CD4-positive, alpha-beta T cell (primary cell): ENCODE results near the gene HADHB. TPM values are rescaled to one million over a fixed set of nuclear protein-coding genes. Genes with fewer than 3 reads are reported as not detected.
"Not testable (repeated sequence)": the region's sequence is repeated elsewhere in the genome, so short reads cannot be mapped to it uniquely, and the experiment has no call there.

Experiments
- ATAC-seq: fragments of 200-7000 bp; cut with Tn5 transposase; one replicate; pipeline ENCODE4 v1.10.0; 2022; ENCODE audit warnings: mild to moderate bottlenecking; ENCODE audit not compliant: poor library complexity
- CTCF ChIA-PET: fragments of 350-600 bp; sonication (Branson Sonifier 250); formaldehyde crosslinking; loops from one replicate; lab custom pipeline; 2021; ENCODE audit warnings: antibody characterized with exemption, inconsistent platforms; lab: Charles Lee
- POLR2A ChIA-PET: fragments of 350-600 bp; sonication (Branson Sonifier 250); formaldehyde crosslinking; loops from one replicate; lab custom pipeline; 2021; ENCODE audit warnings: antibody characterized with exemption, inconsistent platforms; lab: Charles Lee
- DNase-seq, 14 experiments: peaks; one replicate each; pipeline ENCODE4 v3.0.0-alpha.2; 2013 to 2020; ENCODE audit warnings: mixed read lengths in 2 of 14
- H3K27ac ChIP-seq, 2 donors: one replicate each; pipeline versions ENCODE4 v1.5.1 to v1.7.0; 2013; ENCODE audit warnings: low read length in 2 of 2, low read depth in 1 of 2, mild to moderate bottlenecking in 1 of 2
- H3K27me3 ChIP-seq, 2 experiments: 1 replicate in 1 of 2; 2 replicates in 1 of 2; pipeline versions ENCODE4 v1.6.1 to v1.7.0; 2013; ENCODE audit warnings: low read length in 2 of 2, control low read depth in 1 of 2, mild to moderate bottlenecking in 1 of 2, moderate library complexity in 1 of 2; ENCODE audit not compliant: insufficient read depth in 2 of 2, control insufficient read depth in 1 of 2
- H3K36me3 ChIP-seq: one replicate; pipeline ENCODE4 v1.6.1; 2013; ENCODE audit warnings: low read length, control low read depth; ENCODE audit not compliant: insufficient read depth
- H3K4me1 ChIP-seq: one replicate; pipeline ENCODE4 v1.6.1; 2013; ENCODE audit warnings: low read length, control low read depth; ENCODE audit not compliant: insufficient read depth
- H3K4me3 ChIP-seq: one replicate; pipeline ENCODE4 v1.5.1; 2013; ENCODE audit warnings: mild to moderate bottlenecking, low read length, moderate library complexity
- H3K9me3 ChIP-seq, 2 experiments: 1 replicate in 1 of 2; 2 replicates in 1 of 2; pipeline versions ENCODE4 v1.6.1 to v1.7.0; 2013; ENCODE audit warnings: low read length in 2 of 2, mild to moderate bottlenecking in 2 of 2, control low read depth in 1 of 2, moderate library complexity in 1 of 2; ENCODE audit not compliant: control insufficient read depth in 1 of 2, insufficient read depth in 1 of 2
- H3K27ac Mint-ChIP-seq: one replicate; pipeline ENCODE4 v1.8.0; 2020; ENCODE audit warnings: mixed read lengths
- H3K27me3 Mint-ChIP-seq: one replicate; pipeline ENCODE4 v1.8.0; 2021; ENCODE audit warnings: mixed read lengths
- H3K36me3 Mint-ChIP-seq: one replicate; pipeline ENCODE4 v1.8.0; 2021; ENCODE audit warnings: low read depth, mixed read lengths
- H3K4me1 Mint-ChIP-seq: one replicate; pipeline ENCODE4 v1.8.0; 2021; ENCODE audit warnings: low read depth, mixed read lengths
- H3K4me3 Mint-ChIP-seq: one replicate; pipeline ENCODE4 v1.8.0; 2020; ENCODE audit warnings: mild to moderate bottlenecking, mixed read lengths
- H3K9me3 Mint-ChIP-seq: one replicate; pipeline ENCODE4 v1.8.0; 2020; ENCODE audit warnings: mixed read lengths
- CTCF ChIP-seq: fragments of 200-600 bp; IDR thresholded peaks from one replicate; pipeline ENCODE4 v1.8.0; 2022; ENCODE audit warnings: antibody characterized with exemption, mild to moderate bottlenecking
- intact Hi-C, 2 experiments: fragments of 100-400 bp; cut with DNase I in 1 of 2; cut with micrococcal nuclease in 1 of 2; formaldehyde crosslinking; loops; one replicate each; pipeline versions ENCODE4 v1.15.1 to v1.9.0; 2023 to 2025; cut with DNase I, micrococcal nuclease
- total RNA-seq, 174 experiments: library from RNA in 2 of 174; stranded (reverse) in 2 of 174; gene quantifications; one replicate each; pipeline ENCODE4 v1.2.3 and lab custom pipeline; 2021 to 2026

Gene HADHB
- total RNA-seq, 2 experiments from 2014 or later = 25.2 to 30.3 TPM

GRCh38 chr2:26327291-26328272, 82.8 kb downstream of the HADHB start:
- Histone ChIP-seq H3K36me3 (no peaks in the 10 kb centered on the region), H3K27ac (no peak overlapping the region), H3K9me3 (no peaks in the 10 kb centered on the region), H3K4me3 (no peak overlapping the region), H3K4me1 (peaks cover 6% of the 10 kb centered on the region), H3K27me3 (no peaks in the 10 kb centered on the region)
- intact Hi-C loops = loop anchor here in 1 of 2 experiments (2.0 to 5.0 kb wide), 4 partner anchors 35 to 375 kb away; partner anchors contain the start of gene GAREM2
- no peak for ATAC-seq
- Mint-ChIP-seq H3K36me3 (no peaks in the 10 kb centered on the region), H3K27ac (no peak overlapping the region), H3K4me3 (no peak overlapping the region), H3K27me3 (no peaks in the 10 kb centered on the region), H3K4me1 (peaks cover 7% of the 10 kb centered on the region), H3K9me3 (no peaks in the 10 kb centered on the region)
- POLR2A ChIA-PET = no interaction called here
- TF ChIP-seq CTCF = no peak
- CTCF ChIA-PET = no interaction called here
- DNase-seq = no peak

GRCh38 chr2:26329083-26329482, 84.3 kb downstream of the HADHB start:
- H3K36me3 ChIP-seq, H3K9me3 Mint-ChIP-seq, H3K27ac ChIP-seq, H3K36me3 Mint-ChIP-seq, H3K4me1 ChIP-seq, H3K4me3 ChIP-seq, H3K27me3 ChIP-seq, POLR2A ChIA-PET, H3K9me3 ChIP-seq, ATAC-seq, H3K27ac Mint-ChIP-seq, H3K27me3 Mint-ChIP-seq, H3K4me3 Mint-ChIP-seq, DNase-seq, CTCF ChIA-PET: not testable (repeated sequence)
- H3K4me1 Mint-ChIP-seq = peaks cover 11% of the 10 kb centered on the region
- intact Hi-C loops = loop anchor here in 1 of 2 experiments (2.0 to 5.0 kb wide), 4 partner anchors 37 to 377 kb away; partner anchors contain the start of gene GAREM2

GRCh38 chr2:26330114-26330549, 85.4 kb downstream of the HADHB start:
- H3K4me1 ChIP-seq = peaks cover 6% of the 10 kb centered on the region
- H3K9me3 ChIP-seq = no peaks in the 10 kb centered on the region
- intact Hi-C loops = loop anchor here (1.0 to 5.0 kb wide), 7 partner anchors 31 to 379 kb away; partner anchors contain the start of genes HADHA (in 1 of the 2) and HADHB (in 1 of the 2)
- ATAC-seq (peak; percentile 99), DNase-seq (peak; percentile 70 to 86 (median 80))
- no peak overlapping the region for H3K27ac ChIP-seq
- no peaks in the 10 kb centered on the region for H3K9me3 Mint-ChIP-seq
- TF ChIP-seq CTCF = peak; percentile 95
- H3K4me3 ChIP-seq = no peak overlapping the region
- H3K27me3 Mint-ChIP-seq = no peaks in the 10 kb centered on the region
- H3K4me3 Mint-ChIP-seq = no peak overlapping the region
- no peaks in the 10 kb centered on the region for H3K36me3 ChIP-seq
- ChIA-PET CTCF (interaction anchor here (1.5 kb wide), 1 partner anchor 11 kb away, joined by 6 read pairs; no protein-coding TSS in a partner anchor), POLR2A (no interaction called here)
- no peaks in the 10 kb centered on the region for H3K27me3 ChIP-seq
- peaks cover 11% of the 10 kb centered on the region for H3K4me1 Mint-ChIP-seq
- no peaks in the 10 kb centered on the region for H3K36me3 Mint-ChIP-seq
- no peak overlapping the region for H3K27ac Mint-ChIP-seq
